Measurements from ENCODE around the gene MUC6.

Gene MUC6, protein sequence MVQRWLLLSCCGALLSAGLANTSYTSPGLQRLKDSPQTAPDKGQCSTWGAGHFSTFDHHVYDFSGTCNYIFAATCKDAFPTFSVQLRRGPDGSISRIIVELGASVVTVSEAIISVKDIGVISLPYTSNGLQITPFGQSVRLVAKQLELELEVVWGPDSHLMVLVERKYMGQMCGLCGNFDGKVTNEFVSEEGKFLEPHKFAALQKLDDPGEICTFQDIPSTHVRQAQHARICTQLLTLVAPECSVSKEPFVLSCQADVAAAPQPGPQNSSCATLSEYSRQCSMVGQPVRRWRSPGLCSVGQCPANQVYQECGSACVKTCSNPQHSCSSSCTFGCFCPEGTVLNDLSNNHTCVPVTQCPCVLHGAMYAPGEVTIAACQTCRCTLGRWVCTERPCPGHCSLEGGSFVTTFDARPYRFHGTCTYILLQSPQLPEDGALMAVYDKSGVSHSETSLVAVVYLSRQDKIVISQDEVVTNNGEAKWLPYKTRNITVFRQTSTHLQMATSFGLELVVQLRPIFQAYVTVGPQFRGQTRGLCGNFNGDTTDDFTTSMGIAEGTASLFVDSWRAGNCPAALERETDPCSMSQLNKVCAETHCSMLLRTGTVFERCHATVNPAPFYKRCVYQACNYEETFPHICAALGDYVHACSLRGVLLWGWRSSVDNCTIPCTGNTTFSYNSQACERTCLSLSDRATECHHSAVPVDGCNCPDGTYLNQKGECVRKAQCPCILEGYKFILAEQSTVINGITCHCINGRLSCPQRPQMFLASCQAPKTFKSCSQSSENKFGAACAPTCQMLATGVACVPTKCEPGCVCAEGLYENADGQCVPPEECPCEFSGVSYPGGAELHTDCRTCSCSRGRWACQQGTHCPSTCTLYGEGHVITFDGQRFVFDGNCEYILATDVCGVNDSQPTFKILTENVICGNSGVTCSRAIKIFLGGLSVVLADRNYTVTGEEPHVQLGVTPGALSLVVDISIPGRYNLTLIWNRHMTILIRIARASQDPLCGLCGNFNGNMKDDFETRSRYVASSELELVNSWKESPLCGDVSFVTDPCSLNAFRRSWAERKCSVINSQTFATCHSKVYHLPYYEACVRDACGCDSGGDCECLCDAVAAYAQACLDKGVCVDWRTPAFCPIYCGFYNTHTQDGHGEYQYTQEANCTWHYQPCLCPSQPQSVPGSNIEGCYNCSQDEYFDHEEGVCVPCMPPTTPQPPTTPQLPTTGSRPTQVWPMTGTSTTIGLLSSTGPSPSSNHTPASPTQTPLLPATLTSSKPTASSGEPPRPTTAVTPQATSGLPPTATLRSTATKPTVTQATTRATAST (N-terminal part only)

DNA sequence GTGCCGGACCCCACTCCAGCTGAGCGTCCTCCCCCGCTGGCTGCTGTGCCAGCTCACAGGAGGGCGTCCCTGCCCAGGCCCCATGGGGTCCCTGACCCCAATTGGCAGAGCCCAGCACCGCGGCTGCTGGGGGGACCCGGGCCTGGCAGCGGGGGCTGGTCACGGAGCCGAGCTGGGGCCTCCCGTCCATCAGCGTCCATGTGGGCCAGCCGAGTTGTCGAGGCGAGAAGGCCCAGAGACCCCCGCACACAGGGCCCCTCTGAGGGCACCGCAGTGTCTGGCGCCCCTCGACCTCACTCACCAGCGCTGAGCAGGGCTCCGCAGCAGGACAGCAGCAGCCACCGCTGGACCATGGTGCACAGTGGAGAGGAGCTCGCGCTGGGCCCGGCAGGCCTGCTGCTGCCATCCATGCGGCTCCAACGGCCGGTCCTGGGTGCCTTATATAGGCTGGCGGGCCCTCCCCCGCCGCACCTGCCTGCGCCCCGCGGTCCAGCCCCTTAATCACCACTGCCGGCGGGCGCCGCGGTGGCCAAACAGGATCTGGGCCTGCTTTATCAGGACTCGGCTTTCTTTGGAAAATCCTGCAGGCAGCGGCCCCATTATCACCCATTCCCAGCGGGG is at the start of gene MUC6:
Gene MUC6, minus strand, starts transcription at position 416 of the 621 bp plus-strand sequence. Its CDS starts 63 bp downstream, at position 353.
- H3K9me3 ChIP-seq (ENCODE audit: control insufficient read depth, low read length): no peaks in the 10 kb centered on the region
- H3K27me3 ChIP-seq (replicated peaks; ENCODE audit: control insufficient read depth, insufficient read depth, low read length): peaks cover 30% of the 10 kb centered on the region
- no peaks in the 10 kb centered on the region for H3K4me1 ChIP-seq (ENCODE audit: control insufficient read depth, insufficient read depth, low read length)
- H3K36me3 ChIP-seq (ENCODE audit: control insufficient read depth, insufficient read depth, low read length, severe bottlenecking): no peaks in the 10 kb centered on the region
- H3K4me3 ChIP-seq (ENCODE audit: low read length): no peak within 1 kb of the TSS
- no peak within 1 kb of the TSS for H3K9ac ChIP-seq (ENCODE audit: low read length)
- no peak for DNase-seq (ENCODE audit: low read depth)

DNA sequence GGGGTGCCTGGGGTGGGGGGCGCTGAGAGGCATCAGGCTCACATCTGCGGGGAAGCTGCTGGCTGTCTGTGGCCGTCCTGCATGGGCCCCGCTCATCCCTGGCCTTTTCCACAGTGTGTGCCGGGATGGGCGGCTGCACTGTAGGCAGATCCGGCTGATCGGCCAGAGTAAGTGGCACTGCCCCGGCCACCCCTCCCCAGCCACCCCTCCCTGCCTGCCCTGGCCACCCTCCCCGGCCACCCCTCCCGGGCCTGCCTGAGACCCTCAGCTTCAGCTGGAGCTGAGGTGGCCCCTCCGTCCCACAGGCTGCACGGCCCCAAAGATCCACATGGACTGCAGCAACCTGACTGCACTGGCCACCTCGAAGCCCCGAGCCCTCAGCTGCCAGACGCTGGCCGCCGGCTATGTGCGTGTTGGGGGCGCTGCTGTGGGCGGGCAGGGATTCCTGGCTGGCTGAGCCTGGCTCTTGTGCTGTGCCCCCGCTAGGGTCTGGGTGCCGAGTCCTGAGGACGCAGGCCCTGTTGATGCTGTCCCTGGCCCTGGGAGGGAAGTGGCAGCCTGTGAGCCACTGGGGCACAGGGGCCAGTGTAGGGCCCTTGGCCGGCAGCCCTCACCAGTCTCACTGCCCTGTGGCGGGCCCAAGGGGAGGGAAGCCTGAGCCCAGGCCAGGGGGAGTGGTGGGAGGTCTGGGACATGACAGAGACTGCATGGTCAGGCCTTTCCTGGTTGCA is 49.1 kb upstream of the MUC6 start:
- no peak overlapping the region for H3K9ac ChIP-seq (ENCODE audit: low read length)
- H3K9me3 ChIP-seq (ENCODE audit: control insufficient read depth, low read length): no peaks in the 10 kb centered on the region
- no peaks in the 10 kb centered on the region for H3K36me3 ChIP-seq (ENCODE audit: control insufficient read depth, insufficient read depth, low read length, severe bottlenecking)
- no peak for DNase-seq (ENCODE audit: low read depth)
- H3K4me1 ChIP-seq (ENCODE audit: control insufficient read depth, insufficient read depth, low read length): no peaks in the 10 kb centered on the region
- no peak overlapping the region for H3K4me3 ChIP-seq (ENCODE audit: low read length)
- H3K27me3 ChIP-seq (replicated peaks; ENCODE audit: control insufficient read depth, insufficient read depth, low read length): peaks cover 11% of the 10 kb centered on the region

DNA sequence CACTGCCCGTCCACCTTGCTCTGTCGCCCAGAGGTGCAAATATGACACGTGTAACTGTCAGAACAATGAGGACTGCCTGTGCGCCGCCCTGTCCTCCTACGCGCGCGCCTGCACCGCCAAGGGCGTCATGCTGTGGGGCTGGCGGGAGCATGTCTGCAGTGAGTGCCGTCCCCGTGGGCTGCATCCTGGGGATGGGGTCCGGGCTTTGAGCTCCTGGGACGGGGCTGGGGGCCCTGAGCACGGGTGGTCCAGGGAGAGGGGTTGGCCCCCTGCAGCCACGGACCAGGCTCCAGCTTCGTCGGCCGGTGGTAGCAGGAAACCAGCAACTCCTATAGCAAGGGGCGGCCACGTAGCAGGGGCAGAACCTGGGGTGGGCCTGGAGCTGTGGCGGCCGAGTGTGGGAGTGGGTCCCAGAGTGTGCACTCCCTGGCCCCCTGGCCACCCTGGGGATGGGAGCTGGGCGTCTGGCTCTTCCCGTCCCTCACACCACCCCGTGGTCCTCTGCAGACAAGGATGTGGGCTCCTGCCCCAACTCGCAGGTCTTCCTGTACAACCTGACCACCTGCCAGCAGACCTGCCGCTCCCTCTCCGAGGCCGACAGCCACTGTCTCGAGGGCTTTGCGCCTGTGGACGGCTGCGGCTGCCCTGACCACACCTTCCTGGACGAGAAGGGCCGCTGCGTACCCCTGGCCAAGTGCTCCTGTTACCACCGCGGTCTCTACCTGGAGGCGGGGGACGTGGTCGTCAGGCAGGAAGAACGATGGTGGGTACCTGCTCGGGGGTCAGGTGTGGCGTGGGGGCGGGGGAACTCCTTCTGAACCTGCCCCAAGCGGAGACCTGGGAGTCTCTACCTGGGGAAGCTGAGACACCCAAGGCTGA is 48.3 kb upstream of the MUC6 start:
- H3K9ac ChIP-seq (ENCODE audit: low read length): no peak overlapping the region
- no peaks in the 10 kb centered on the region for H3K4me1 ChIP-seq (ENCODE audit: control insufficient read depth, insufficient read depth, low read length)
- no peaks in the 10 kb centered on the region for H3K9me3 ChIP-seq (ENCODE audit: control insufficient read depth, low read length)
- no peaks in the 10 kb centered on the region for H3K36me3 ChIP-seq (ENCODE audit: control insufficient read depth, insufficient read depth, low read length, severe bottlenecking)
- no peak overlapping the region for H3K4me3 ChIP-seq (ENCODE audit: low read length)
- no peak for DNase-seq (ENCODE audit: low read depth)
- H3K27me3 ChIP-seq (replicated peaks; ENCODE audit: control insufficient read depth, insufficient read depth, low read length): peaks cover 11% of the 10 kb centered on the region

DNA sequence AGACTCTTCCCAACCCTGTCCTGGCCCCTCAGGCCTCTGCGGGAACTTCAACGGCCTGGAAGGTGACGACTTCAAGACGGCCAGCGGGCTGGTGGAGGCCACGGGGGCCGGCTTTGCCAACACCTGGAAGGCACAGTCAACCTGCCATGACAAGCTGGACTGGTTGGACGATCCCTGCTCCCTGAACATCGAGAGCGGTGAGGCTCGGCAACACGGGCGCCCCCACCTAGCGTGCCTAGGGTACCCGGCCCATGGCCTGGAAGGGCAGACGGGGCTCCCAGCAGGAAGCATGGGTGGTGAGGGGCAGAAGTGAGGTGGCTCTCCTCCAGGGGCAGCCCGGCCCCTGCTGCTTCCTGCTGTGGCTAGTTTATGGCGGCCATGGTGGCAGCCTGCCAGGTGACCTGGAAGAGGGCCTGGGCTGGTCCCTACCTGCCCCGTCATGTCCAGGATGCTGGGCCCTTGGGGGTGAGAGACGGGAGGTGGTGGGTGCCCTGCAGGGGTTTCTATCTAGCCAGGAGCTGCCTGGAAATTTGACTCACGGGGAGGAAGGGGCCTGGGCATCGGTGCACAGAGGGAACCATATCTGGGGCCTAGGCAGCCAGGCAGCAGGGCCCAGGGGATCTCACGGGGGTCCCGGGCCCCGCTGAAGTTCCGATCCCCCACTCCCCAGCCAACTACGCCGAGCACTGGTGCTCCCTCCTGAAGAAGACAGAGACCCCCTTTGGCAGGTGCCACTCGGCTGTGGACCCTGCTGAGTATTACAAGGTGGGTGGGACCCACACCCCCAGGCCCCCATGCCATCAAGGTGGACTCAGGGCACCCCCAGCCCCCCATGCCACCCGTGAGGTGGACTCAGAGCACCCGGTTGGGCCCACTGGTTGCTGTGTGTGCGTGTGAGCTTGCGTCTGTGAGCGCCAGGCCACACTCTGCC is 47.4 kb upstream of the MUC6 start:
- Histone ChIP-seq H3K9ac (ENCODE audit: low read length) (no peak overlapping the region), H3K4me3 (ENCODE audit: low read length) (no peak overlapping the region), H3K36me3 (ENCODE audit: control insufficient read depth, insufficient read depth, low read length, severe bottlenecking) (no peaks in the 10 kb centered on the region), H3K9me3 (ENCODE audit: control insufficient read depth, low read length) (no peaks in the 10 kb centered on the region), H3K27me3 (replicated peaks; ENCODE audit: control insufficient read depth, insufficient read depth, low read length) (peaks cover 11% of the 10 kb centered on the region), H3K4me1 (ENCODE audit: control insufficient read depth, insufficient read depth, low read length) (no peaks in the 10 kb centered on the region)
- no peak for DNase-seq (ENCODE audit: low read depth)

DNA sequence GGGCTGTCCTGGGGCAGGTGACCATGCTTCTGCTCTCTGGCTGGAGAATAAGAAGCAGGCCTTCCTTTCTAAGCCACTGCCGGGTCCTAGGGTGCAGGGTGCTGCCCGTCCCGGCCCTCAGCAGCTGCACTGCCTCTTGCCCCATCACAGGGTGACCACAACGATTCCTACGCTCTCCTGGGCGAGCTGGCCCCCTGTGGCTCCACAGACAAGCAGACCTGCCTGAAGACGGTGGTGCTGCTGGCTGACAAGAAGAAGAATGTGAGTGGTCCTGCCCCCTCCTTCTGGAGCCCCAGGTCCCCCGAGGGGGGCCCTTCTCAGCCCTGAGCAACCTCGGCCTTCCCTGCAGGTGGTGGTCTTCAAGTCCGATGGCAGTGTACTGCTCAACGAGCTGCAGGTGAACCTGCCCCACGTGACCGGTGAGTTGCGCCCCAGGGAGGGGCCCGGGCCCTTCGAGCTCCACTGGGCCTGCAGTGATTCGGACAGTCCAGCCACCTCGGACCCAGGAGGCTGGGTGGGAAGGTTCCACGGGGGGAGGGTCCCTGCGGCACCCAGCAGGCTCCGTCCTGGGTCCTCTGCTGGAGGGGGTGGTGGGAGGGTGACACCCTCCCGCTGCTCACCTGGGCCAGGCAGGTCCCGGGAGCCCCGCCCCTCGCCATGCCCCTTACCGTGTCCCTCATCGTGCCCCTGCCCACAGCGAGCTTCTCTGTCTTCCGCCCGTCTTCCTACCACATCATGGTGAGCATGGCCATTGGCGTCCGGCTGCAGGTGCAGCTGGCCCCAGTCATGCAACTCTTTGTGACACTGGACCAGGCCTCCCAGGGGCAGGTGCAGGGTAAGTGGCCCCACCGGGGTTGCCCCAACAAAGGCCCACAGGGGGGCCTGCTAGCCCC is 46.5 kb upstream of the MUC6 start:
- Histone ChIP-seq H3K4me1 (ENCODE audit: control insufficient read depth, insufficient read depth, low read length) (no peaks in the 10 kb centered on the region), H3K27me3 (replicated peaks; ENCODE audit: control insufficient read depth, insufficient read depth, low read length) (peaks cover 11% of the 10 kb centered on the region), H3K9ac (ENCODE audit: low read length) (no peak overlapping the region), H3K9me3 (ENCODE audit: control insufficient read depth, low read length) (no peaks in the 10 kb centered on the region), H3K36me3 (ENCODE audit: control insufficient read depth, insufficient read depth, low read length, severe bottlenecking) (no peaks in the 10 kb centered on the region), H3K4me3 (ENCODE audit: low read length) (no peak overlapping the region)
- DNase-seq (ENCODE audit: low read depth): no peak

DNA sequence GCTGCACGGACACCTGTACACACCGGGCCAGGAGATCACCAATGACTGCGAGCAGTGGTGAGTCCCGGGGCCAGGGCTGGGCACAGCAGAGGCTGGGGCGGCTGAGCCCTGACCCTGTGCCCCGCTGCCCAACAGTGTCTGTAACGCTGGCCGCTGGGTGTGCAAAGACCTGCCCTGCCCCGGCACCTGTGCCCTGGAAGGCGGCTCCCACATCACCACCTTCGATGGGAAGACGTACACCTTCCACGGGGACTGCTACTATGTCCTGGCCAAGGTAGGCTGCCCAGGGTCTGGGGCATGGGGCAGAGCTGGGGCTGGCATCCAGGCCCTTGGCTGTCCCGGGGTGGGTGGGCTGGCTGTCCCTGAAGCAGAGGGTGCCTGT is 45.8 kb upstream of the MUC6 start:
- Histone ChIP-seq H3K9ac (ENCODE audit: low read length) (no peak overlapping the region), H3K9me3 (ENCODE audit: control insufficient read depth, low read length) (no peaks in the 10 kb centered on the region), H3K4me1 (ENCODE audit: control insufficient read depth, insufficient read depth, low read length) (no peaks in the 10 kb centered on the region), H3K36me3 (ENCODE audit: control insufficient read depth, insufficient read depth, low read length, severe bottlenecking) (no peaks in the 10 kb centered on the region), H3K27me3 (replicated peaks; ENCODE audit: control insufficient read depth, insufficient read depth, low read length) (peaks cover 11% of the 10 kb centered on the region), H3K4me3 (ENCODE audit: low read length) (no peak overlapping the region)
- DNase-seq (ENCODE audit: low read depth): no peak

DNA sequence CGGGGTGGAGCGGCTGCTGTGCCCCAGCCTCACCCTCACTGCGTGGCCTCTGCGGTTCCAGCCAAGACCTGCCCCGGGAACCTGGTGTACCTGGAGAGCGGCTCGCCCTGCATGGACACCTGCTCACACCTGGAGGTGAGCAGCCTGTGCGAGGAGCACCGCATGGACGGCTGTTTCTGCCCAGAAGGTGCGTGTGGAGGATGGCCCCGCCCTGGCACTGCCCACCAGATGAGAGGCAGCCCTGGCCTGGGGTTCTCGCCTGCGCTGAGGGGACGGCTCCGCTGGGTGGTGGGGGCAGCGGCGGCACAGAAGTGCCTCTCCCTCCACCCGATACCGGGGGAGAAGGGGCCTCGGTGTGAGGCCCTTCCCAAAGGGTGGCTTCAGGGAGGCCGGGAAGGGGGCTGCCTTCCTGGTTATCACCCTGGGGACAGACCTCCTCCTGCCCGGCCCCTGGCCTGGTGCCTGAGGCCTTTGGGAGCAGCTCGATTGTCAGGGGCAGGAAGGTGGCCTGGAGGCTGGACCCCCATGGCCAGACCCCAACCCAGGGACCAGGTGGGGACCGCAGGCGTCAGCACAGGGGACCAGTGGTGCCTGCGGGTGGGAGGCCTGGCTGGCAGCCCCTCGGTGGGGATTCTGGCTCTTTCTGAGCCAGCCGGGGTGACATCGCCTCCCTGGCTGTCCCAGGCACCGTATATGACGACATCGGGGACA is 45.2 kb upstream of the MUC6 start:
- no peaks in the 10 kb centered on the region for H3K4me1 ChIP-seq (ENCODE audit: control insufficient read depth, insufficient read depth, low read length)
- no peak overlapping the region for H3K9ac ChIP-seq (ENCODE audit: low read length)
- peaks cover 11% of the 10 kb centered on the region for H3K27me3 ChIP-seq (replicated peaks; ENCODE audit: control insufficient read depth, insufficient read depth, low read length)
- H3K4me3 ChIP-seq (ENCODE audit: low read length): no peak overlapping the region
- no peaks in the 10 kb centered on the region for H3K9me3 ChIP-seq (ENCODE audit: control insufficient read depth, low read length)
- no peaks in the 10 kb centered on the region for H3K36me3 ChIP-seq (ENCODE audit: control insufficient read depth, insufficient read depth, low read length, severe bottlenecking)
- DNase-seq (ENCODE audit: low read depth): no peak

DNA sequence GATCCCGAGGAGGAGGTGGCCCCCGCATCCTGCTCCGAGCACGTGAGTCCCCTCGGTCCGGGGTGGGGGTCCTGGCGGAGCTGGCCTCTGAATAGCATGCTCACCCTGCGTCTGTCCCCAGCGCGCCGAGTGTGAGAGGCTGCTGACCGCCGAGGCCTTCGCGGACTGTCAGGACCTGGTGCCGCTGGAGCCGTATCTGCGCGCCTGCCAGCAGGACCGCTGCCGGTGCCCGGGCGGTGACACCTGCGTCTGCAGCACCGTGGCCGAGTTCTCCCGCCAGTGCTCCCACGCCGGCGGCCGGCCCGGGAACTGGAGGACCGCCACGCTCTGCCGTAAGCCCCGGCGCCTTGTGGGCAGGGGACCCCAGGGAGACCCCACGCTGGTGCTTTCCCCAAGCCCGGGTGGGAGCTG is 41.7 kb upstream of the MUC6 start:
- Histone ChIP-seq H3K4me3 (ENCODE audit: low read length) (no peak overlapping the region), H3K27me3 (replicated peaks; ENCODE audit: control insufficient read depth, insufficient read depth, low read length) (peaks cover 10% of the 10 kb centered on the region), H3K9ac (ENCODE audit: low read length) (no peak overlapping the region), H3K9me3 (ENCODE audit: control insufficient read depth, low read length) (no peaks in the 10 kb centered on the region), H3K36me3 (ENCODE audit: control insufficient read depth, insufficient read depth, low read length, severe bottlenecking) (no peaks in the 10 kb centered on the region), H3K4me1 (ENCODE audit: control insufficient read depth, insufficient read depth, low read length) (peaks cover 7% of the 10 kb centered on the region)
- no peak for DNase-seq (ENCODE audit: low read depth)

Measured in adipocyte (in vitro differentiated cells).